ENCODE data around the gene FRRS1L.

FRRS1L gene

GRCh38 chr9:109088221-109088620, 78.8 kb downstream of the FRRS1L start:
- no peak for TF ChIP-seq POLR2AphosphoS5 (IDR thresholded peaks at IDR 0.05; ENCODE audit: low read depth, low read length)
- TF ChIP-seq SPI1 (IDR thresholded peaks at IDR 0.05; ENCODE audit: low read depth, low read length): no peak
- TF ChIP-seq TAF1 (IDR thresholded peaks at IDR 0.05; ENCODE audit: low read depth, low read length): no peak
- TF ChIP-seq PAX5 (IDR thresholded peaks at IDR 0.05; ENCODE audit: insufficient read depth, low read length, severe bottlenecking): no peak
- TF ChIP-seq POLR2A (IDR thresholded peaks at IDR 0.05; ENCODE audit: low read depth, low read length): no peak
- no peak for TF ChIP-seq POU2F2 (IDR thresholded peaks at IDR 0.05; ENCODE audit: low read depth, low read length)
- DNase-seq (ENCODE audit: insufficient read length, low spot score) (no peak), FAIRE-seq (no peak)

DNA sequence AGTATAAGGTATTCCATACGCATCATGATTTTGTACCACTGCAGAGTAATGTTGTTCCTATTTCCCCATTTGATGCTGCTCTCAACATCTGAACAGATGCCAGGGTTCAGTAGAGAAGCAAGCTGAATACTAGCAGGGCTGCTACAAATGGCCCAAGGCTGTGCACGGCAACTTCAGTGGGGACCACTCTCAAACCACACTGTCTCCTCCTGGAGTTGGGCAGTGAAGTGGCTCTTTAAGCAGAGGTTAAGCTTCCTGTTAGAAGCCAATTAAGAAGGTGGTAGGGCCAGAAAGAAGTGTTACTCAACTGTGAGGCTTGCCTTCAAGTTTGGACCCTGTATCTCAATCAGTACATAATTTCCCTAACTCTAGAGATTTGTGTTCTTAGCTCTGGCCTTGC, 79.3 kb downstream of the FRRS1L start:
- no peak for DNase-seq (ENCODE audit: insufficient read length, low spot score)
- TF ChIP-seq SPI1 (IDR thresholded peaks at IDR 0.05; ENCODE audit: low read depth, low read length): no peak
- no peak for TF ChIP-seq POU2F2 (IDR thresholded peaks at IDR 0.05; ENCODE audit: low read depth, low read length)
- no peak for TF ChIP-seq POLR2AphosphoS5 (IDR thresholded peaks at IDR 0.05; ENCODE audit: low read depth, low read length)
- TF ChIP-seq PAX5 (IDR thresholded peaks at IDR 0.05; ENCODE audit: insufficient read depth, low read length, severe bottlenecking): no peak
- TF ChIP-seq TAF1 (IDR thresholded peaks at IDR 0.05; ENCODE audit: low read depth, low read length): no peak
- no peak for TF ChIP-seq POLR2A (IDR thresholded peaks at IDR 0.05; ENCODE audit: low read depth, low read length)
- FAIRE-seq: no peak

- DNase-seq (ENCODE audit: insufficient read length, low spot score) (no peak), FAIRE-seq (peak; percentile 69)
- TF ChIP-seq POLR2A (IDR thresholded peaks at IDR 0.05; ENCODE audit: low read depth, low read length) (no peak), SPI1 (IDR thresholded peaks at IDR 0.05; ENCODE audit: low read depth, low read length) (peak; percentile 96), TAF1 (IDR thresholded peaks at IDR 0.05; ENCODE audit: low read depth, low read length) (no peak)
These were observed 80.8 kb downstream of the FRRS1L start for GRCh38 chr9:109086221-109086620.

DNA sequence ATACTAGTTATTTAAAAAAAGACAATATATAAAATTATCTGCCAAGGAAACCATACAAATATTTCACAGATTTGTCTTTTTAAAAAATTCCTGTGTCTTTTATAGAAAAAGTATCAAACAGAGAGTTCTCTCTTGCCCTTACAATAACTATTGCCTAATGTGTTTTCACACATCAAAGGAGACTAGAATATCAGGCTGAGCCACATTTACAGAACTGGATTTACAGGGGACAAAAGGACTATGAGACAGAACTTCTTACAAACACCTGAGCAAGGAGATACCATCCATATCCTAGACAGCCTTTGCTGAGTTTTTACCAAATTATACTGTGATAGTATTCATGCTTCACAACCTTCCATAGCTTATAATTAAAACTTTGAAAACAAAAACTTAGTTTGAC, 81.5 kb downstream of the FRRS1L start:
- FAIRE-seq: peak; percentile 56
- TF ChIP-seq POLR2A (IDR thresholded peaks at IDR 0.05; ENCODE audit: low read depth, low read length): no peak
- DNase-seq (ENCODE audit: insufficient read length, low spot score): no peak

DNA sequence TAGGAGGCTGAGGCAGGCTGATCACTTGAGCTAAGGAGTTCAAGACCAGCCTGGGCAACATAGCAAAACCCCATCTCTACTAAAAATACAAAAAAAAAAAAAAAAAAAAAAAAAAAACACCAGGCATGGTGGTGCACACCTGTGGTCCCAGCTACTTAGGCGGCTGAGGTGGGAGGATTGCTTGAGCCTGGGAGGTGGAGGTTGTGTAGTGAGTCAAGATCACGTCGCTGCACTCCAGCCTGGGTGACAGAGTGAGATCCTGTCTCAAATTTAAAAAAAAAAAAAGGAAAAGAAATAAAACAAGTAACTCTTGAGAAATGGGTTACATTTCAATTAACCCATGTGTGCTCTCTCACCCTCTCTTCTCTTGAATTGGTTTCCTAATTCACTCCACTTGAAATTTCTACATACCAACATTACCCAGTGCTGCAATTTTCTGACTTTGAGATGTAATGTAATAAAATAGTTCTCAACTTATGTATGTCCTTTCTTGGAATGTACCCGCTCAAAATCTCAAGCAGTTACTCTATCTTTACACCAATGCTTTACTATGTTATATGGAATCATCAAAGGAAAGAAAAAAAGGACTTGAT, 83.1 kb downstream of the FRRS1L start:
- DNase-seq (ENCODE audit: insufficient read length, low spot score): no peak
- FAIRE-seq: no peak
- no peak for TF ChIP-seq SPI1 (IDR thresholded peaks at IDR 0.05; ENCODE audit: low read depth, low read length)
- TF ChIP-seq POLR2A (IDR thresholded peaks at IDR 0.05; ENCODE audit: low read depth, low read length): no peak

GRCh38 chr9:109083141-109083540, 83.9 kb downstream of the FRRS1L start:
- no peak for DNase-seq (ENCODE audit: insufficient read length, low spot score)
- TF ChIP-seq PAX5 (IDR thresholded peaks at IDR 0.05; ENCODE audit: insufficient read depth, low read length, severe bottlenecking) (no peak), SPI1 (IDR thresholded peaks at IDR 0.05; ENCODE audit: low read depth, low read length) (no peak)
- no peak for FAIRE-seq

DNA sequence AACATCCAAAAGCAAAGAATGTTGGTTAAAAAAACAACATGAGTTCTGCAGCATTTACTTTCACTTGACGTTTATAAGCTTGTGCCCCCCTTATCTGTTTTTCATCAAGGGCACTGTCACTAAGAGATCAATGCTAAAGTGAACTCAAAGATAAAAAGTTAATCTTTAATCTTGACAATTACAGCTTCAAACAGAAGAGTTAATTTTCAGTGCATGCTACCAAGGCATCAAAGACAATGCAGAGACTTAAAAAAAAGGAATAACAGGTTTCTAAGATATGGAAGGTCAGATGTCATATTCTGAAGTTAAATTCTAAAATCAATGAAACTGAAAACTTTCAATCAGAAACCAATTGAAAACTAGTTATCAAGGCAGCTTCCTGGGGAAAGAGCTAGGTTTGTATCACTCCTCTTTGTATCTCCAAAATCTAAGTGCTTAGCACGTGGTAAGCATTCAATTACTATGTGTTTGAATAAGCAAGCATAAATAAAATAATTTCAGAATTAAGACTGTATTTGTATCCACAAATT, 84.9 kb downstream of the FRRS1L start:
- FAIRE-seq (no peak), DNase-seq (ENCODE audit: insufficient read length, low spot score) (no peak)
- TF ChIP-seq POU2F2 (IDR thresholded peaks at IDR 0.05; ENCODE audit: low read depth, low read length) (no peak), TAF1 (IDR thresholded peaks at IDR 0.05; ENCODE audit: low read depth, low read length) (no peak), SPI1 (IDR thresholded peaks at IDR 0.05; ENCODE audit: low read depth, low read length) (no peak), POLR2A (IDR thresholded peaks at IDR 0.05; ENCODE audit: low read depth, low read length) (no peak), POLR2AphosphoS5 (IDR thresholded peaks at IDR 0.05; ENCODE audit: low read depth, low read length) (no peak), PAX5 (IDR thresholded peaks at IDR 0.05; ENCODE audit: insufficient read depth, low read length, severe bottlenecking) (no peak)

Data from GM12891 (cell line).